OCI-LY3 (cell line): ENCODE data around the gene PCDHA8.

Source experiments
- H2AFZ ChIP-seq: fragments of 200-600, 300-600 bp; shearing (Covaris generic); 2 replicates; pipeline ENCODE4 v1.6.0; 2014; ENCODE audit warnings: antibody characterized with exemption, low read depth, low read length
- H3K27ac ChIP-seq: fragments of 200-600, 300-600 bp; sonication (generic); 2 replicates; pipeline ENCODE4 v1.5.1; 2014; ENCODE audit warnings: mild to moderate bottlenecking, low read length, moderate library complexity, mixed read lengths
- H3K27me3 ChIP-seq: fragments of 200-600, 300-600 bp; sonication (generic); 2 replicates; pipeline ENCODE4 v1.6.1; 2014; ENCODE audit warnings: low read depth, low read length, mixed read lengths
- H3K36me3 ChIP-seq: fragments of 200-600, 300-600 bp; sonication (generic); replicated peaks from 2 replicates; pipeline ENCODE3; 2014; ENCODE audit warnings: low read depth, low read length, mixed read lengths
- H3K4me1 ChIP-seq: fragments of 300-600, 200-600 bp; sonication (generic); 2 replicates; pipeline ENCODE4 v1.6.1; 2014; ENCODE audit warnings: low read length, mixed read lengths
- H3K4me2 ChIP-seq: fragments of 200-600, 300-600 bp; sonication (generic); 2 replicates; pipeline ENCODE4 v1.6.1; 2014; ENCODE audit warnings: low read length, mixed read lengths
- H3K4me3 ChIP-seq: fragments of 300-600, 200-600 bp; sonication (generic); 2 replicates; pipeline ENCODE4 v1.5.1; 2014; ENCODE audit warnings: antibody characterized with exemption, mild to moderate bottlenecking, low read length, moderate library complexity
- H3K79me2 ChIP-seq: fragments of 300-600, 200-600 bp; shearing (Covaris generic); 2 replicates; pipeline ENCODE4 v1.6.1; 2014; ENCODE audit warnings: mild to moderate bottlenecking, low read length, mixed read lengths
- H3K9ac ChIP-seq: fragments of 300-600, 200-600 bp; shearing (Covaris generic); 2 replicates; pipeline ENCODE4 v1.6.0; 2014; ENCODE audit warnings: mild to moderate bottlenecking, low read length, moderate library complexity
- H3K9me3 ChIP-seq: fragments of 200-600, 300-600 bp; shearing (Covaris generic); 2 replicates; pipeline ENCODE4 v1.6.1; 2014; ENCODE audit warnings: low read length, mixed read lengths; ENCODE audit not compliant: insufficient read depth
- H4K20me1 ChIP-seq: fragments of 200-600, 300-600 bp; sonication (generic); 2 replicates; pipeline ENCODE4 v1.6.1; 2016; ENCODE audit warnings: low read length, mixed read lengths; ENCODE audit not compliant: insufficient read depth
- CTCF ChIP-seq: fragments of 200-600, 300-600 bp; sonication (generic); IDR thresholded peaks from 2 replicates; pipeline ENCODE4 v1.5.1; 2014; ENCODE audit warnings: antibody characterized with exemption, low read length, low read depth
- EZH2phosphoT487 ChIP-seq: fragments of 200-600 bp; shearing (Covaris generic); IDR thresholded peaks from 2 replicates; pipeline ENCODE4 v1.6.1; 2018; ENCODE audit warnings: antibody characterized with exemption, mixed run types, low read depth

Gene PCDHA8

GRCh38 chr5:140855772-140856674 lies 15.0 kb downstream of the PCDHA8 start, which contains the start of gene PCDHA10:
PCDHA10 (plus strand) TSS chr5:140855897; CDS start chr5:140856049, 152 bp downstream.
- Histone ChIP-seq H3K9ac (no peak within 1 kb of the TSS), H4K20me1 (no peaks in the 10 kb centered on the region), H3K4me1 (no peaks in the 10 kb centered on the region), H3K4me3 (no peak within 1 kb of the TSS), H3K79me2 (no peaks in the 10 kb centered on the region), H3K36me3 (no peaks in the 10 kb centered on the region), H3K27ac (no peak within 1 kb of the TSS), H3K4me2 (no peak within 1 kb of the TSS), H3K27me3 (no peaks in the 10 kb centered on the region), H2AFZ (no peak within 1 kb of the TSS), H3K9me3 (no peaks in the 10 kb centered on the region)
- TF ChIP-seq EZH2phosphoT487 (no peak), CTCF (0 out of 2 replicates have a peak, but pooled peaks have one; percentile 9)

DNA sequence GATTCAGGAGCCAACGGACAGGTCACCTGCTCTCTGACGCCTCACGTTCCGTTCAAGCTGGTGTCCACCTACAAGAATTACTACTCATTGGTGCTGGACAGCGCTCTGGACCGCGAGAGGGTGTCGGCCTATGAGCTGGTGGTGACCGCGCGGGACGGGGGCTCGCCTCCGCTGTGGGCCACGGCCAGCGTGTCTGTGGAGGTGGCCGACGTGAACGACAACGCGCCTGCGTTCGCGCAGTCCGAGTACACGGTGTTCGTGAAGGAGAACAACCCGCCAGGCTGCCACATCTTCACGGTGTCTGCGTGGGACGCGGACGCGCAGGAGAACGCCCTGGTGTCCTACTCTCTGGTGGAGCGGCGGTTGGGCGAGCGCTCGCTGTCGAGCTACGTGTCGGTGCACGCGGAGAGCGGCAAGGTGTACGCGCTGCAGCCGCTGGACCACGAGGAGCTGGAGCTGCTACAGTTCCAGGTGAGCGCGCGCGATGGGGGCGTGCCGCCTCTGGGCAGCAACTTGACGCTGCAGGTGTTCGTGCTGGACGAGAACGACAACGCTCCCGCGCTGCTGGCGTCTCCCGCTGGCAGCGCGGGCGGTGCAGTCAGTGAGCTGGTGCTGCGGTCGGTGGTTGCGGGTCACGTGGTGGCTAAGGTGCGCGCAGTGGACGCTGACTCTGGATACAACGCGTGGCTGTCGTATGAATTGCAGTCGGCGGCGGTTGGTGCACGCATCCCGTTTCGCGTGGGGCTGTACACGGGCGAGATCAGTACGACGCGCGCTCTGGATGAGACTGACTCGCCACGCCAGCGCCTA lies 16.4 kb downstream of the PCDHA8 start:
- Histone ChIP-seq H3K9ac (no peak overlapping the region), H3K9me3 (no peaks in the 10 kb centered on the region), H3K27ac (no peak overlapping the region), H3K36me3 (no peaks in the 10 kb centered on the region), H3K4me2 (no peak overlapping the region), H3K27me3 (no peaks in the 10 kb centered on the region), H4K20me1 (no peaks in the 10 kb centered on the region), H3K4me3 (no peak overlapping the region), H3K4me1 (no peaks in the 10 kb centered on the region), H2AFZ (no peak overlapping the region), H3K79me2 (no peaks in the 10 kb centered on the region)
- no peak for TF ChIP-seq EZH2phosphoT487
- no peak for TF ChIP-seq CTCF

DNA sequence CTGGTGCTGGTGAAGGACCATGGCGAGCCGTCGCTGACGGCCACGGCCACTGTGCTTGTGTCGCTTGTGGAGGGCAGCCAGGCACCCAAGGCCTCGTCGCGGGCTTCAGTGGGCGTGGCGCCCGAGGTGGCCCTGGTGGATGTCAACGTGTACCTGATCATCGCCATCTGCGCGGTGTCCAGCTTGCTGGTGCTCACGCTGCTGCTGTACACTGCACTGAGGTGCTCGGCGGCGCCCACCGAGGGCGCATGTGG lies 16.9 kb downstream of the PCDHA8 start:
- Histone ChIP-seq H3K79me2 (no peaks in the 10 kb centered on the region), H3K4me2 (no peak overlapping the region), H3K4me1 (no peaks in the 10 kb centered on the region), H2AFZ (no peak overlapping the region), H3K27ac (no peak overlapping the region), H3K9ac (no peak overlapping the region), H3K36me3 (no peaks in the 10 kb centered on the region), H3K9me3 (no peaks in the 10 kb centered on the region), H3K4me3 (no peak overlapping the region), H3K27me3 (no peaks in the 10 kb centered on the region), H4K20me1 (no peaks in the 10 kb centered on the region)
- no peak for TF ChIP-seq EZH2phosphoT487
- TF ChIP-seq CTCF: no peak
